Sigmoid colon (tissue), 3 donors: ENCODE results near the gene FILIP1L.

Source experiments
- POLR2A ChIP-seq, 2 donors: fragments of 450-650 bp; IDR thresholded peaks; one replicate each; pipeline ENCODE4 v1.6.1; 2016; ENCODE audit warnings: antibody characterized with exemption in 2 of 2, mild to moderate bottlenecking in 2 of 2, moderate library complexity in 2 of 2
- TF ChIP-seq, protein P1 (sequence below), 4 experiments: fragments of 450-650 bp in 3 of 4; fragments of 200-600 bp in 1 of 4; IDR thresholded peaks; one replicate each; pipeline ENCODE4 v1.5.1; 2016 to 2019; ENCODE audit warnings: antibody characterized with exemption in 4 of 4, mild to moderate bottlenecking in 3 of 4, moderate library complexity in 2 of 4

DNA sequence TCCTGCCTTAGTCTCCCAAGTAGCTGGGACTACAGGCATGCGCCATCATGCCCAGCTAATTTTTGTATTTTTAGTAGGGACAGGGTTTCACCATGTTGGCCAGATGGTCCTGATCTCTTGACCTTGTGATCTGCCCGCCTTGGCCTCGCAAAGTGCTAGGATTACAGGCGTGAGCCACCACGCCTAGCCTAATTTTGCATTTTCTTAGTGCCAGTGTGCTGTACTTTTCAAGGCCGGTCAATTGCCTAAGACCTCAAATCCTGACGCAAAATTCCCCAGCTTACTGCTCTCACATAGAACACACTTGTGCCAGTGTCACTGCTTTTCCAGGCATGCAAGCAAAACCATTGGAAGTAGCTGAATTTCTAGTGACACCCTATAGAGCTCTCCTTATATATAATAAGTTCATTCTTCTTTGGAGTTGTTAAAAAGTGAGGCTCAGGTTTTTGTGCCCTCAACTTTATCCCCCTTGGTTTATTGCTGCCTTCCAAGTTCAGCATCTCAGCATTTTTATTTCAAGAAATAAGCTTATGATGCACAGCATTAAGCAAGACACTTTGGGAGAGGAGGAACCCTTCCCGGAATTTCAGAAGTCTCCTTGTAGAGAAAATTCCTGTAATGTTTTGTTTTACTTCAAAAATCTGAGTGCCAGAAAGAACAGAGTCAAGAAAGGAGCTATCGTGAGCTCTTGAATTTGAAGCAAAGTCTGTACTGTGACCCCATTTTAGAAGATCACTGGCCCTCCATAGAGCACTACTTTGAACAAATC, 93.2 kb downstream of the FILIP1L start:
- TF ChIP-seq, protein P1, sequence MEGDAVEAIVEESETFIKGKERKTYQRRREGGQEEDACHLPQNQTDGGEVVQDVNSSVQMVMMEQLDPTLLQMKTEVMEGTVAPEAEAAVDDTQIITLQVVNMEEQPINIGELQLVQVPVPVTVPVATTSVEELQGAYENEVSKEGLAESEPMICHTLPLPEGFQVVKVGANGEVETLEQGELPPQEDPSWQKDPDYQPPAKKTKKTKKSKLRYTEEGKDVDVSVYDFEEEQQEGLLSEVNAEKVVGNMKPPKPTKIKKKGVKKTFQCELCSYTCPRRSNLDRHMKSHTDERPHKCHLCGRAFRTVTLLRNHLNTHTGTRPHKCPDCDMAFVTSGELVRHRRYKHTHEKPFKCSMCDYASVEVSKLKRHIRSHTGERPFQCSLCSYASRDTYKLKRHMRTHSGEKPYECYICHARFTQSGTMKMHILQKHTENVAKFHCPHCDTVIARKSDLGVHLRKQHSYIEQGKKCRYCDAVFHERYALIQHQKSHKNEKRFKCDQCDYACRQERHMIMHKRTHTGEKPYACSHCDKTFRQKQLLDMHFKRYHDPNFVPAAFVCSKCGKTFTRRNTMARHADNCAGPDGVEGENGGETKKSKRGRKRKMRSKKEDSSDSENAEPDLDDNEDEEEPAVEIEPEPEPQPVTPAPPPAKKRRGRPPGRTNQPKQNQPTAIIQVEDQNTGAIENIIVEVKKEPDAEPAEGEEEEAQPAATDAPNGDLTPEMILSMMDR (IDR thresholded peaks at IDR 0.05) = no peak
- no peak for TF ChIP-seq POLR2A (IDR thresholded peaks at IDR 0.05)
